Naive thymus-derived CD8-positive, alpha-beta T cell (primary cell): ENCODE results near the gene PANX2. TPM values are rescaled to one million over a fixed set of nuclear protein-coding genes. Genes with fewer than 3 reads are reported as not detected.
A peak's percentile ranks its signal among the peaks of the same experiment; 100 is the strongest.

Source experiments
- ATAC-seq, 2 donors: fragments of 150-1000 bp; cut with Tn5 transposase in 1 of 2; sonication (Bioruptor Pico), chemical (Tn5 transposase) in 1 of 2; 1 replicate in 1 of 2; 2 replicates in 1 of 2; pipeline ENCODE4 v1.10.0; 2021; ENCODE audit warnings: mild to moderate bottlenecking in 2 of 2, moderate library complexity in 2 of 2
- POLR2A ChIA-PET: fragments of 350-600 bp; sonication (Branson Sonifier 250); formaldehyde crosslinking; loops from one replicate; lab custom pipeline; 2021; ENCODE audit warnings: antibody characterized with exemption; lab: Charles Lee
- DNase-seq, 10 donors: peaks; one replicate each; pipeline versions ENCODE4 v3.0.0 to v3.0.0-alpha.2; 2020 to 2022
- H3K27ac Mint-ChIP-seq, 10 donors: one replicate each; pipeline ENCODE4 v1.8.0; 2020 to 2022; ENCODE audit warnings: mild to moderate bottlenecking in 10 of 10, mixed read lengths in 10 of 10, moderate library complexity in 4 of 10, inconsistent platforms in 1 of 10
- H3K27me3 Mint-ChIP-seq, 5 donors: one replicate each; pipeline ENCODE4 v1.8.0; 2021 to 2022; ENCODE audit warnings: mixed read lengths in 5 of 5
- H3K36me3 Mint-ChIP-seq, 3 donors: one replicate each; pipeline ENCODE4 v1.8.0; 2020 to 2022; ENCODE audit warnings: mixed read lengths in 3 of 3, mild to moderate bottlenecking in 2 of 3, inconsistent platforms in 1 of 3
- H3K4me1 Mint-ChIP-seq, 4 donors: one replicate each; pipeline ENCODE4 v1.8.0; 2021 to 2022; ENCODE audit warnings: mixed read lengths in 4 of 4
- H3K4me3 Mint-ChIP-seq, 10 donors: one replicate each; pipeline ENCODE4 v1.8.0; 2020 to 2022; ENCODE audit warnings: mild to moderate bottlenecking in 10 of 10, mixed read lengths in 10 of 10, moderate library complexity in 6 of 10, inconsistent platforms in 1 of 10
- H3K9me3 Mint-ChIP-seq, 9 donors: one replicate each; pipeline ENCODE4 v1.8.0; 2020 to 2022; ENCODE audit warnings: mixed read lengths in 9 of 9, mild to moderate bottlenecking in 3 of 9, inconsistent platforms in 1 of 9, moderate library complexity in 1 of 9
- polyA plus RNA-seq, 3 donors: library from polyadenylated mRNA; unstranded; fragments of 300-500 nt; fragmentation: Illumina TruSeq; gene quantifications; one replicate each; pipeline ENCODE4 v1.2.3, GENCODE V29; 2021
- total RNA-seq, 8 experiments: library from RNA in 2 of 8; stranded (reverse) in 2 of 8; gene quantifications; one replicate each; pipeline ENCODE4 v1.2.3 and lab custom pipeline; 2021 to 2026

The PANX2 gene
- total and polyA plus RNA-seq, 5 experiments from 2014 or later: 0.25 to 0.26 TPM; not detected in 3

DNA sequence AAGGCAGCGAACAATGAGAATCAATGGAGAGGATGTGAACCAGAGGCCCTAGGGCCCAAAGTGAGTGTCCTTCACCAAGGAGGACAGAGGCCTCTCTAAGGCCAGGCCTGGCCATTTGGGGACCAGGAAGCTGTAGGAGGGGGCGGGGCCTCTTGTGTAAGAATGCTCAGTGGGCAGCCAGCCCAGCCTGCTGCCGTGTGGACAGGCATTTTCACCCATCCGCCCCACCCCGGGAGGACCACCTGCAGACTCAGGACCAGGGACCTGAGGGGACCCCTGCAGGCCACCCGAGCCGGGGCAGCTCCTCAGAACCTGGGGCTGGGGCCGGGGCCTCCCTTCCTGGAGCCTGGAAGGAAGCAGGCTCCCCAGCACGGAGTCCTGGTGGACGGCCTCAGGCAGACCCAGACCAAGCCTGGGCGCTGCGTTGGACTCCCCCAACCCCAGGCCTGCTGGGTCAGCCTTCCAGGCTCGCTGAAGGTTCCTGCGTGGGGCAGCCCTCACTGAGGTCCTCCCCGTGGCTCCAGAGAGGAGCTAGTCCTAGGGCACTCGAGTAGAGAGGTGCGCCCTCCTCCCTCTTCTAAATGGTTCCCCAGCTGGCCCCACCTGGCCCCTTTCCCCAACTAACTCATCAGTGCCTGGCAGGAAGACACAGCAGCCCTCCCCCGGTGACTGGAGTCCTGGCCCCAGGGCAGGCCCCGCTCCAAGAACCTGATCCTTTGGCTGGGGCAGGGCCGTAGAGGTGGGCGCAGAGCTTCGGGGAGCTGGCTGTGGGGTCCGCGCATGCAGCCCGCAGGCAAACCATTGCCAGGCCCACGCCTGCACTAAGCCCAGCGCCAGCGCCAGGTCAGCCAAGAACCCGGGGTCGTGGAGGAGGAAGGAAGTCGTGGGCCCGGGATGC lies 13.7 kb downstream of the PANX2 start:
- Mint-ChIP-seq H3K27me3 (peaks cover 0 to 5% (median 1%) of the 10 kb centered on the region in 5 donors), H3K27ac (peak overlapping the region in 4 of 10 donors; percentile 22 to 62 (median 56)), H3K36me3 (no peaks in the 10 kb centered on the region), H3K9me3 (no peaks in the 10 kb centered on the region), H3K4me1 (peaks cover 15 to 38% (median 28%) of the 10 kb centered on the region in 4 donors), H3K4me3 (peak overlapping the region; percentile 12 to 84 (median 74))
- DNase-seq (peak in 1 of 10 donors; percentile 7), ATAC-seq (no peak)
- POLR2A ChIA-PET: interaction anchor here (0.8 to 1.0 kb wide), 2 partner anchors 17 to 35 kb away, joined by 3 to 4 read pairs; no protein-coding TSS in a partner anchor

DNA sequence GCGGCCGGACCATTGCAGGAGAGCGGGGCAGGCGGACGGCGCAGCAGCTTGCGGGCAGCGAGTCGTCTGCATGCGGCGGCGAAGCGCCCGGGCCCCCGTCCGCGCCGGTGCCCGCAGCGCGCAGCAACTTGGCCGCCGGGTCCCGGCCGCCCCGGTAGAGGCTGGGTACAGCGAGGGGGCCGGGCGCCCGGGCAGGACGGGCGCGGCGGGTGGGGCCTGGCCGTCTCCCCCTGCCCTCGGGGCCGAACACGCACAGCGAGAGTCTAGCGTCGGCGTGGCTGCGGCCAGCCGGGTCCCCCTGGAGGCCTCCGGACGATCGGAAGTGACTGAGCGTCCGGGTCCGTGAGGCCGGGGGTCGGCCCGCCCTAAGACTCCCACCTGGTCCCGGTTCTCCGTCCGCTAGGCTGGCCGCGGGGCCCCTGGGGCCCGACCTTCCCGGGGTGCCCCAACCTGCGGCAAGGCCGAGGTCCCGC lies 14.4 kb downstream of the PANX2 start:
- no peaks in the 10 kb centered on the region for H3K9me3 Mint-ChIP-seq
- H3K4me1 Mint-ChIP-seq: peaks cover 13 to 41% (median 32%) of the 10 kb centered on the region in 4 donors
- H3K27me3 Mint-ChIP-seq: no peaks in the 10 kb centered on the region
- peak in 1 of 10 donors; percentile 2 for DNase-seq
- ATAC-seq: no peak
- H3K27ac Mint-ChIP-seq: peak overlapping the region in 1 of 10 donors; percentile 55
- POLR2A ChIA-PET: interaction anchor here (0.8 to 1.0 kb wide), 2 partner anchors 17 to 36 kb away, joined by 3 to 4 read pairs; no protein-coding TSS in a partner anchor
- H3K36me3 Mint-ChIP-seq: no peaks in the 10 kb centered on the region
- H3K4me3 Mint-ChIP-seq: peak overlapping the region in 7 of 10 donors; percentile 64 to 86 (median 78)

DNA sequence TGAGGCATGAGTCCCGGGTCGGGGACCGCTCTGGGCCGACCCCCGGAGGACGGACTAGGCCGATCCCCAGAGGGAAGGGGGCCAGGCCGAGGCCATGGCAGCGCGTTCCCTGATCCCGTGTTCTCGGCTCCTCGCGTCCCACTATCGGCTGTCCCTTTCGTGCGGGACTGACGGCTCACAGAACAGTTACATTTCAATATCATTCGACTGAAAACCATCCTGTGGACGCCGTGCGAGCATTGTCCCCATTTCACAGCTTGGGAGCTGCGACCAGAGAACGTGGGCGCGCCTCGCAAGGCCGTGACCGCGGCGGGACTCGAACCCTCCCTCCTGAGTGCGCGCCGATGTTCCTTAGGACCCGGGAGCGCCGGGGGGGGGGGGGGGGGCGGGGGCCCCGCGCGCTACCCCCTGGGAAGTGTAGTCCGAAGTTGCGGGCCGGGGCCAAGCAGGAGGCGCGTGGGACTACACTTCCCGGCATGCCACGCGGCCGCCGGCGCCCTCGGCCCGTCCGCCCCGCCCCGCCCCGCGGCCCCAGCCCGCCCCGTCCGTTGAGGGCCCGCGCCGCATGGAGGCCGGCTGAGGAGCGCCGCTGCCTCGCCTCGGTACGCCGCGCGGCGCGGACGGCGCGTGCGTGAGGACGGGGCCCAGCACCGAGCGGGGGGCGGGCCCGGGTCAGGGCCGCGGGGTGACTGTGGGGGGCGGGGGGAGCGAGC lies 15.0 kb downstream of the PANX2 start, which contains the start of gene TRABD:
TRABD (plus strand) TSS at position 539 of the 713 bp plus-strand sequence. CDS start 7,148 bp downstream, outside the sequence.
- peak within 1 kb of the TSS; percentile 86 to 100 (median 94) for H3K27ac Mint-ChIP-seq
- H3K4me1 Mint-ChIP-seq: peaks cover 11 to 43% (median 33%) of the 10 kb centered on the region in 4 donors
- ATAC-seq: peak; percentile 59 to 74
- no peaks in the 10 kb centered on the region for H3K27me3 Mint-ChIP-seq
- no peaks in the 10 kb centered on the region for H3K9me3 Mint-ChIP-seq
- peak within 1 kb of the TSS; percentile 83 to 97 (median 93) for H3K4me3 Mint-ChIP-seq
- no peaks in the 10 kb centered on the region for H3K36me3 Mint-ChIP-seq
- POLR2A ChIA-PET: no interaction called here
- DNase-seq: peak; percentile 71 to 93 (median 86)

DNA sequence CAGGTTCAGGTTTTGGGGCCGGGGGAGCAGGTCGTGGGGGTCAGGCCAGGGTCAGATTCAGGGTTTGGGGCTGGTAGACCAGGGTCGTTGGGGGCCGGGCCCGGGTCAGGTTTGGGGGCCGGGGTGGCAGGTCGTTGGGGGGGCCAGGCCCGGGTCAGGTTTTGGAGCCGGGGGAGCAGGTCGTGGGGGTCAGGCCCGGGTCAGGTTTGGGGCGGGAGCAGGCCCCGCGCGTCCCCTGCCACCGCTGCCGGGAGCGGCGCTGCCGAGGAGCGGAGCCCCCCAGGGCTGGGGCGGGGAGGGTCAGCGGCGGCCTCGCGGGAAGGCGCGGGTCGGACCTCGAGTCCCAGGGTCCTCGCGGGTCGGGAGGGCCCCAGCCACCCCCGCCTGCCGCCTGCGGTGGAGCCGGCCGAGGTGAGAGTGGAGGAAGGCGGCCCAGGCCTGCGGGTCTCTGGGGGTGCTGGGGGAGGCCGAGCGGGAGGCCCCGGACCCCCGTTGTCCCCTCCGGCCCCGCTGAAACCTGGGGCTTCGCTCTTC lies 15.7 kb downstream of the PANX2 start:
- DNase-seq (peak in 1 of 10 donors; percentile 31), ATAC-seq (no peak)
- Mint-ChIP-seq H3K4me3 (peak overlapping the region; percentile 83 to 97 (median 93)), H3K4me1 (peaks cover 13 to 46% (median 36%) of the 10 kb centered on the region in 4 donors), H3K36me3 (no peaks in the 10 kb centered on the region), H3K9me3 (no peaks in the 10 kb centered on the region), H3K27me3 (no peaks in the 10 kb centered on the region), H3K27ac (peak overlapping the region; percentile 86 to 100 (median 94))
- POLR2A ChIA-PET: interaction anchor here (0.6 to 1.1 kb wide), 6 partner anchors 8 to 255 kb away, joined by 3 to 4 read pairs (median 3); partner anchors contain the start of gene PIM3

DNA sequence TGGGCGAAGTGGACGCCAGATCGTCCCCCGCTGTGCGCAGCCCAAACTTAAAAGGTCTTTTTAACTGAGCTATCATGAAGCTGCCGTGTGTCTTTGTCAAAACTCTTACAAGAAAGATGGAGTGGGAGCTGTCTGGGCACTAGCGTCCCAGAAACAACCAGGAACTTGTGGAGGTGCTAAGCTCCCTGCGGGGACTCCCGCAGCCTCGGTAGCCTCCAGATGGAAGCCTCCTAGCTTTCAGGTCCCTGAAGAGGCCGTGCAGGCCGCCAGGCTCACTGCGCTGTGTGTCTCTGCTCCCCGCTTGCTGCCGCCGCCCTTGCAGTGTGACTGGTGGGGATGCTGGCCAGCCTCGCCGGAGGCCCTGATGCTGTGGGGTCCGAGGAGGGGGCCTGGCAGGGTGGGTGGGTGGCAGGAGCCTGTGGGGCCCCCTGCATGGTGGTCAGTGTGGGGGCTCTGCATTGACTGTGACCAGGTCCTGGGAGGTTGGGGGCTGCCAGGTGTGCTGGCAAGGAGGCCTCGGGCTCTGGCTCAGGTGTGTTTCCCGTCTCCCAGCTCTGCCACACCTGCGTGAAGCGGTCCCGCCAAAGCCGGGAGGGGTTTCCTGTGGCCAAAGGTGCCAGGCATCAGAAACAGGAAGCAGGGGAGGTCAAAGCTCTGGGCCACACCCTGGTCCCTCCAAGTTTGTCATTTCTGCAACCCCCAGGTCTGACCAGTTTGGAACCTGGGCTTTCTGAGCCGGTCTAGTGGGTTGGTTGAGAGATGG lies 16.4 kb downstream of the PANX2 start:
- Mint-ChIP-seq H3K4me1 (peaks cover 15 to 53% (median 43%) of the 10 kb centered on the region in 4 donors), H3K27ac (peak overlapping the region; percentile 86 to 100 (median 94)), H3K36me3 (no peaks in the 10 kb centered on the region), H3K27me3 (no peaks in the 10 kb centered on the region), H3K4me3 (peak overlapping the region; percentile 83 to 97 (median 93)), H3K9me3 (no peaks in the 10 kb centered on the region)
- POLR2A ChIA-PET: interaction anchor here (0.6 to 1.2 kb wide), 9 partner anchors 8 to 434 kb away, joined by 3 to 4 read pairs (median 3); partner anchors contain the start of gene PIM3
- peak in 2 of 10 donors; percentile 32 to 35 for DNase-seq
- ATAC-seq: no peak

DNA sequence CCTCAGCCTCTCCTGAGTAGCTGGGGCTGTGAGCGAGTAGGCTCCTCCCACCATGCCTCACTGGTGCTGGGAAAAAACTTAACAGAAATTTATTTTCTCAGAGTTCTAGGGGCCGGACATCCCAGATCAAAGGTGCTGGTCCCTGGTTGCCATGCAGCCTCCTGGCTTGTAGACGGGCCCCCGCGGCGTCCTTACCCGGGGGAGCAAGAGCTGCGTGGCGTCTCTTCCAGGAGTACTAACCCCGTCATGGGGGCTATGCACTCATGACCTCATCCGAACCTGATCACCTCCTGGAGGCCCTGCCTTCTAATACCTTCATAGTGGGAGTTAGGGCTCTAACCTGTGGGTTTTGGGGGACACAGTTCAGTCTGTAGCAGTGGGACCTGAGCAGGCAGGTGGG lies 17.8 kb downstream of the PANX2 start:
- POLR2A ChIA-PET: no interaction called here
- H3K27ac Mint-ChIP-seq: peak overlapping the region in 7 of 10 donors; percentile 28 to 100 (median 89)
- H3K27me3 Mint-ChIP-seq: no peaks in the 10 kb centered on the region
- peaks cover 0 to 4% (median 0%) of the 10 kb centered on the region in 3 donors for H3K36me3 Mint-ChIP-seq
- peaks cover 19 to 65% (median 56%) of the 10 kb centered on the region in 4 donors for H3K4me1 Mint-ChIP-seq
- H3K4me3 Mint-ChIP-seq: peak overlapping the region in 7 of 10 donors; percentile 4 to 93 (median 42)
- ATAC-seq (no peak), DNase-seq (no peak)
- no peaks in the 10 kb centered on the region for H3K9me3 Mint-ChIP-seq

DNA sequence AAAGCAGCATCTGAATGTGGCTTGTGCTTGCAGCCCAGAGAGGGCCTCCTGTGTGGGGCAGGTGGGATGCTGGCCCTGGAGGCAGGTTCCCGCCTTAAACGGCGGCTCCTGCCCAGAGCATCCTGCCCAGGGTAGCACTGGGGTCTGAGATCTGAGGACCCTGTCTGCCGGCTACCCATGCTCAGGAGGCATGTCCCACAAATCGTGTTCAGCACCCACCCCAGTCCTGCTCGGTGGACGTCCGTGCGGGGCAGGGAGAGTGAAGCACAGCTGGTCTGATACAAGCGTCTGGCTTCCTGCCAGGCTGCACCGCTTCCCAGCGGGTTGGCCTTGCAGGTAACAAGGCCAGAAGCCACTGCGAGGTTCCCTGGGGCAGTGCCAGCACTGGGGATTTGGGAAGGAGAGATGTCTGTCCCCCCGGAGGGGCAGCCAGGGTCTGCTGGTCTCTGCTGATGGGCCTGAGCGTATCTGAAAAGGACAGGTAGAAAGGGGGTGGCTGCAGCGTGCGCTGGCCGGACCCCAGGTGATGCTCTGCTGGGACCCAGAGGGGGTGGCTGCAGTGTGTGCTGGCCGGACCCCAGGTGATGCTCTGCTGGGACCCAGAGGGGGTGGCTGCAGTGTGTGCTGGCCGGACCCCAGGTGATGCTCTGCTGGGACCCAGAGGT lies 18.8 kb downstream of the PANX2 start:
- POLR2A ChIA-PET: interaction anchor here (0.6 to 2.8 kb wide), 12 partner anchors 10 to 432 kb away, joined by 3 to 23 read pairs (median 9); partner anchors contain the start of genes HDAC10, PIM3 and SELENOO
- H3K9me3 Mint-ChIP-seq: no peaks in the 10 kb centered on the region
- peak overlapping the region; percentile 91 to 100 (median 100) for H3K27ac Mint-ChIP-seq
- peaks cover 0 to 4% (median 0%) of the 10 kb centered on the region in 3 donors for H3K36me3 Mint-ChIP-seq
- H3K4me1 Mint-ChIP-seq: peaks cover 19 to 62% (median 55%) of the 10 kb centered on the region in 4 donors
- DNase-seq (peak in 1 of 10 donors; percentile 14), ATAC-seq (no peak)
- H3K4me3 Mint-ChIP-seq: peak overlapping the region; percentile 56 to 95 (median 88)
- H3K27me3 Mint-ChIP-seq: no peaks in the 10 kb centered on the region

DNA sequence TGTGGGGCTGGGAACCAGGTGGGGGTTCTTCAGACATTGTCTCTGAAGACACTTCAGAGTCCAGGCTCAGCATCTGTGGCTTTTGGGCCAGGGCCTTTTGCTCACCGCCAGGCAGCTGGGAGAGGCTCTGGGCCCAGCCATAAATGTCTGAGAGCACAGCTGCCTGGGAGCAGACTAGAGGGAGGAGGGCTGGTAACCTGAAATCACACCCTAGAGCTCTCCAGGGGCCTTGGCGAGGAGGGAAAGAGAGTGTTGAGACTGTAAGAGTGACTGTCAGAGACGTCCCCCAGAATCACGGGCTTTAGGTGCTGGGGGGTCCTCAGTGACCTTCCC lies 19.3 kb downstream of the PANX2 start:
- H3K27ac Mint-ChIP-seq: peak overlapping the region; percentile 91 to 100 (median 100)
- POLR2A ChIA-PET: interaction anchor here (0.7 to 2.8 kb wide), 12 partner anchors 9 to 431 kb away, joined by 3 to 23 read pairs (median 8); partner anchors contain the start of genes HDAC10, PIM3 and SELENOO
- H3K4me3 Mint-ChIP-seq: peak overlapping the region; percentile 85 to 95 (median 90)
- DNase-seq (no peak), ATAC-seq (peak; percentile 0 to 4)
- no peaks in the 10 kb centered on the region for H3K9me3 Mint-ChIP-seq
- peaks cover 0 to 4% (median 0%) of the 10 kb centered on the region in 3 donors for H3K36me3 Mint-ChIP-seq
- H3K4me1 Mint-ChIP-seq: peaks cover 18 to 59% (median 51%) of the 10 kb centered on the region in 4 donors
- no peaks in the 10 kb centered on the region for H3K27me3 Mint-ChIP-seq

DNA sequence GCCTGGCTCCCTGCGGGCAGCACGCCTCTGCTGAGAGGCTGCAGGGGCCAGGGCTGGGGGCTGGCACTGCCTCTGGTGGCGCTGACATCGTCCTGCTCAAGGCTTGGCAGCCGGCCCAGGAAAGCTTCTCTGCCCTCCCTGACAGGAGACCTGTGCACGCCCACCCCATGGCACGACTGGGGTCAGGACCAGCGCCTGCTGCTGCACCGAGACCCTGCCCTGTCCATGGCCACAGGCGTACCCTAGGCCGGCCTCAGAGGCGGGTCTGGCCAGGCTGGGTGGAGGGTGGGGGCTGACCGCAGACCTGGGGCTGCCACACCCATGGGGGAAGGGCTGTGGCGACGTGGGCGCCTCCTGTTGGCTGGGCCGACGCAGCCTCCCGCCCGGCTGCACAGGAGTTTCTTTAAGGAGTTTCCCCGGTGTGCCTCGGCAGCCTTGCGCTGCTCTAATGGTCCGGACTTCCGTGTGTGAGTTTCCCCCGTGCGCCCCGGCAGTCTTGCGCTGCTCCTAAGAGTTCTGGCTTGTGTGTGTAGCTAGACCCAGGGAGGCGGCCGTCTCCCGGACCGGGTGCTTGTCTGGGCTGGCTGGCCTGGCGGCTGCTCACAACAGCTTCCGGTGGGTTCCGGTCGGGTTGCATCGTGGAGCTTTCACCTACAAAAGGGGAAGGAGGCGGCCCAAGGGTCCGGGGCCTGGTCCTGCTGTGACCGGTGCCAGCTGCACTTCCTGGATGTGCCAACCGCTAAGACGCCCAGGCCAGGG lies 19.8 kb downstream of the PANX2 start:
- peaks cover 18 to 62% (median 51%) of the 10 kb centered on the region in 4 donors for H3K4me1 Mint-ChIP-seq
- DNase-seq (peak; percentile 72 to 93 (median 82)), ATAC-seq (peak; percentile 51)
- H3K4me3 Mint-ChIP-seq: peak overlapping the region; percentile 85 to 95 (median 90)
- H3K27ac Mint-ChIP-seq: peak overlapping the region; percentile 94 to 100 (median 100)
- H3K9me3 Mint-ChIP-seq: no peaks in the 10 kb centered on the region
- peaks cover 0 to 7% (median 0%) of the 10 kb centered on the region in 3 donors for H3K36me3 Mint-ChIP-seq
- POLR2A ChIA-PET: interaction anchor here (0.6 to 2.8 kb wide), 19 partner anchors 8 to 432 kb away, joined by 3 to 23 read pairs (median 4); partner anchors contain the start of genes HDAC10, PIM3, SELENOO and TUBGCP6
- H3K27me3 Mint-ChIP-seq: no peaks in the 10 kb centered on the region
